Effector CD8-positive, alpha-beta T cell (primary cell): ENCODE data around the gene CNGA1.
"Not testable (repeated sequence)": the region's sequence is repeated elsewhere in the genome, so short reads cannot be mapped to it uniquely, and the experiment has no call there.

Experiments
- DNase-seq: peaks from one replicate; lab custom pipeline; 2025; lab: John Stamatoyannopoulos, UW

The CNGA1 gene

DNA sequence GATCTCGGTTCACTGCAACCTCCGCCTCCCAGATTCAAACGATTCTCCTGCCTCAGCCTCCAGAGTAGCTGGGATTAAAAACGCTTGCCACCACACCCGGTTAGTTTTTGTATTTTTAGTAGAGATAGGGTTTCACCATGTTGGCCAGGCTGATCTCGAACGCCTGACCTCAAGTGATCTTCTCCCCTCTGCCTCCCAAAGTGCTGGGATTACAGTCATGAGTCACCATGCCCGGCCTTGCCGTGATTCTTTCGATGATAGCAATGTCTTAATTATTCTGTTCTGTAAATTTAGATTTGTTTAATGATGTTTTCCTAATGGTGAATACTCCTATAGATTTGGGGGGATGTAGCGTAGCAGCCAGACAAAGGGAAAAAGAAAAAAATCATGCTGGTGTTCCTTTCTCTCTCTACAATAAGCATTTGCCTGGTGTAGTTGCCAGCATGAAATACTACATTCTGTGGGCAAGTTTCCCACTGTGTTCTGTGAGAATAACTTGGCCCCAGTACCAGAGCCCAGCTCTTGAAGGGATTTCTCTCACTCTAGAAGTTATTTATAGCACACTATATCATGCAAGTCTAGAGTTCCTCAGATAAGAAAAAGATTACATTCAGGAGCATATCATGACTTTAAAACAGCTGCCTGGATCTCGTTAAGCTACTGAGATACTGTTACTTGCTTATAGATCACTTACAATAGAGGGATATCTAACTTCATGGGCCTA, 15.5 kb upstream of the CNGA1 start:
- DNase-seq: no peak

- DNase-seq: no peak
Measured at GRCh38 chr4:48030470-48030869, 14.0 kb upstream of the CNGA1 start.

- DNase-seq: no peak
Measured at GRCh38 chr4:48028696-48029095, 12.2 kb upstream of the CNGA1 start.

GRCh38 chr4:48027653-48028052, 11.2 kb upstream of the CNGA1 start:
- no peak for DNase-seq

GRCh38 chr4:48025005-48025404, 8.5 kb upstream of the CNGA1 start:
- no peak for DNase-seq

DNA sequence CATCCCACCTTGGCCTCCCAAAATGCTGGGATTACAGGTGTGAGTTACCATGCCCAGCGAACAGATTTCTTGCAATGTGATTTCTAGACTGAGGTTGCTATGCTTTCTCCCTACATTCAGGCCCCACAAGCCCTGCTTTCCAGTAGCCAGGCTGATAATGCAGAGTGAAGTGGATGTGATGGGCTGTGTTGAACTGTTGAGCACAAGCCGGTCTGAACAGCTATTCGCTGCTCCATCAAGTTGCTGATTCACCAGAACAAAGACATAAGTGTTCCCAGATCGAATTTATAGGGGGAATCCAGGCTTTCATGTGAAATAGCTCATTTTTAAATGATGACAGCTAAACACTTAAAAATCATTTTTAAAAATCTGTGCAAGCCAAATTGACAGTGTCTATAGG, 8.0 kb upstream of the CNGA1 start:
- no peak for DNase-seq

DNA sequence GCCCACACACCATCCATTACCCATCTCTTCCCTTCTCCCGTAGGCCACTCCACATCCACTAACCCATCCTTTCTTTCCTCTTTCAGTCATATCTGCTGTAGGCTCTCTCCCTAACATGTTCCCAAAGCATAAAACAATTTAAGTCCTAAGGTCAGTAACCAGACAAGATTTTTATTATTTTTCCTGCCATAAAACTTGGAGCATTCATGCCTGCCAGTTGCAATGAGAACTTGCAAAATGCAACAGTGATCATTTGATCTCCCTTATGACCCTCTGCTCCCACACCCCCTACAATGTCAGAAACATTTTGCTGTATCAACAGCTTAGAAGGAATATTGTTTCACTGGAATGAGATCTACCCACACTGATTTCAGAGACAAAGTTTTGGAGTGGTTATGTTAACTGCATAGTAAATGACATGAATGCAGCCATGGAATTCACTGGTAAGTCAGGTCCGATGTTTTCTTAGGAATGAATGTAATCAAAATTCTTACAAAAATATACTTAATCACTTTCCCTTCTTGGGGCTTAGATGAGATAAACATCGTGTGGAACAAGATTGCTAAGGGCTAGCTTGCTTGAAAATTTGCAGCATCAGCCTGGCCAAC, 5.8 kb upstream of the CNGA1 start:
- no peak for DNase-seq

- DNase-seq: no peak
Measured at GRCh38 chr4:48021100-48021499, 4.6 kb upstream of the CNGA1 start.

DNA sequence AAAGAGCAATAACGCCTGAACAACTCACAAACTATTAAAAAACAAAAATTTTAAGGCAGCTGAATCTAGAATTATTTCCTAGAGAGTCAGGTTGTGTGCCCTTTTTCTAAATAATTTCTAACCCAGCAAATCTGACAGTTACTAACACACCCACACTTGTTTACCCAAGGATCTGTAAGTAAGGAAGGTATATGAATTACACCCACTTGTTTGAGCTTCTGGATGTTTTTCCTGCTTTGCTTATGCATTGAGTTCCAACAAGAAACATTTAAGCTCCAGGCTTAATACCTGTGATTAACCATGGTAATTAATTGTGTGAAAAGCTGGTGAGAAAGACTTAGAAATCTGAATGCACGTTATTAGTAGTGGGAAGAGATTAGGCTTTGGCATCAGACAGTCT, 1.6 kb upstream of the CNGA1 start:
- DNase-seq: no peak

DNA sequence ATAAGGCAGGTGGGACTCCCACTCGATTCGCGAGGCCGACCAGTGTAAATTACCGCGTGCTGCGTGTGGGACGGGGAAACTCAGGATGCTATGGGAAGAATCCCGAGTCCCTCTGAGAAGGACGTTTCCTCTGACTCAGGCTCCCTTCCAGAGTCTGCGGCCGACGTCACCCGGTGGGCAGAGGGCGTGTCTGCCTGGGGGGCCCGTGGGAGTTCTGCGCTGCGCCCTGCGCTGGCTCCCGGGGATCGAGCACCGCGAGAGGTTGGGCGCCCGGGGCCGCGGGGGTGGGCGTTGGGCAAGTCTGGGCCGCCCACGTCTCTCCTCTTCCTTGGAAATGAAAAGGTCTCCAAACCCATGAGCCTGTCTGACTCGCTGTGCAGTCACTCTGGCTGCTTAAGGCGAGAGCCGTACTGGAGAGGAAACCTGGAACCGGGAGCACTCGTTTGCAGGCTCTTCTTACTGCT, 659 bp upstream of the CNGA1 start:
- DNase-seq: peak; percentile 29

DNA sequence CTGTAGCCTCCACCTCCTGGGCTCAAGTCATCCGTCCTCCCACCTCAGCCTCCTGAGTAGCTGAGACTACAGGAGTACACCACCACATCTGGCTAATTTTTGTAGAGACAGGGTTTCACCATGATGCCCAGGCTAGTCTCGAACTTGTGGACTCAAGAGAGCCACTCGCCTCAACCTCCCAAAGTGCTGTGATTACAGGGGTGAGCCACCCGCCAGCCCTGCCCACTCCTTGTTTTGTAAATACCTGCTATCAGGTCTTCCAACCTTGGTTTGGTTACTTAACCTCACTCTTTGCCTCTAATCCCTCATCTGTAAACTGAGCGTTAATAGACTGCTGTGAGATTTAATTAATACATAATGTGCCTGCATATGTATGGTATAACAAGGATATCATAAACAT, 803 bp downstream of the CNGA1 start:
- no peak for DNase-seq

DNA sequence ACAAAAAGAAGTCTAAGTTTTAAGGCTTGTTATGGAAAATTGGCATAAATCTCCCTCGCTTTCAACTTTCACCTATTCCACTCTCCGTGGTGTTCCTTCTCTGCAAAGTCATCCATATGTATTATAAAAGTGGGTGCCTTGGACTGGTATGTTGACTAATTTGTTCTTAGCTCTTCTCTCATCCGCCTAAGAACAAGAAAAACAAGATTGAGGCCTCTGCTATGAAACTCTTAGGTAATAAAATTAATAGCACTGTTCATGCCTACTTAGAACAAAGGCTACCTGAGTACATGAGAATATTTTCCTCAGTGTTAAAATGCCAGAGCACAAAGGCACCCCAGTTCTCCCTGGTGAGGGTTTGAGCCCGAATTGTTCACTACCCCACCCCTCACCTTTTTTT, 1.3 kb downstream of the CNGA1 start:
- no peak for DNase-seq

DNA sequence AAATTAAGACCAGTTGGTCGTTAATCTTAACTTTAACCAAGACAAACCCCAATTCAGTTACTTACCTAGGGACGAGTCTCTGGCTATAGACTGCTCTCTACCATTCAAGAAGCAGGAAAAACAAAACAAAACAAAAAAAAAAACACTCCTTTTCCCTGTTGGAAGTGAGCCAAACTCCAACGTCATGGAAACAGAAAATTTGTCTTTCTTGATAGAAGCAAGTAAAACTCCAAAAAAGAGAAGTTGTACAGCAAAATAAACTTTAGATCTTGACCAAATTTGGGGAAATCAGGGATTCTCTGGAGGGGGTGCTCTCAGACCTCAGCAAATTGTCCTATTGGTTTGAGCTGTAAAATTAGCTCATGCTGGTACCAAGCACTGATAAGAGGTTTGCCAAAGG, 3.7 kb downstream of the CNGA1 start:
- DNase-seq: no peak

GRCh38 chr4:48011722-48012121, 4.8 kb downstream of the CNGA1 start:
- DNase-seq: no peak

GRCh38 chr4:48010906-48011305, 5.6 kb downstream of the CNGA1 start:
- DNase-seq: not testable (repeated sequence)

- DNase-seq: no peak
Measured at GRCh38 chr4:48008021-48008596, 8.4 kb downstream of the CNGA1 start.

GRCh38 chr4:48005781-48006180, 10.7 kb downstream of the CNGA1 start:
- DNase-seq: no peak

- DNase-seq: peak; percentile 1
Measured at GRCh38 chr4:48003568-48003967, 12.9 kb downstream of the CNGA1 start.

- no peak for DNase-seq
Measured at GRCh38 chr4:48002267-48002666, 14.2 kb downstream of the CNGA1 start.

GRCh38 chr4:47996021-47996420, 20.5 kb downstream of the CNGA1 start:
- DNase-seq: no peak

- DNase-seq: not testable (repeated sequence)
Measured at GRCh38 chr4:47992475-47992874, 24.0 kb downstream of the CNGA1 start.

DNA sequence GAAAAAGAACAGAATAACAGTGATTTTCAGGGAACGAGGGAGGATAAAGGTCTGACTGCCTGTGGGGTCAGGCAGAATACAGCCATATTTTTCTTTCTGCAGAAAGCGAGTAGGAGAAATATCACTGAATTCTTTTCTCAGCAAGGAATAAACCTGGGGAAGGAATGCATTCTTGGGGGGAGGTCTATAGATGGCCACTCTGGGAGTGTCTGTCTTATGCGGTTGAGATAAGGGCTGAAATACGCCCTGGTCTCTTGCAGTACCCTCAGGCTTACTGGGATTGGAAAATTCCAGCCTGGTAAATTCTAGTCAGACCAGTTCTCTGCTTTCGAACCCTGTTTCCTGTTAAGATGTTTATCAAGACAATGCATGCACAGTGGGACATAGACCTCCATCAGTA, 26.3 kb downstream of the CNGA1 start:
- no peak for DNase-seq

DNA sequence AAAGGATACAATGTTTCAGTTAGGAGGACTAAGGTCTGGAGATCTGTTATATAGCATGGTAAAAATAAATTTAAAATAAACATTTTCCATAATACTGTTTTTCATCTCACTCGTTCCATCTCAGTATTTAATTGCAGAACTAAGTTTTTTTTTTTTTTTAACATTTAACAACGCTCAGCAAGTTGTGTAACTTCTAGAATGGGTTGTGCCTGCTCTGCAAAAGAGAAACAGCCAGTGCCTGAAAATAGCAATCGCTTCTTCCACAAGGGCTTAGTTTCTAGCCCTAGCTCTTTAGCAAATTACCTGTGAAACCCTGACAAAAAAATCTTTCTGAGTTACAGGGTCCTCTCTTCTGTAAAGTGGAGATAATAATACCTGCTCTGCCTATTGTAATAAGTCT, 41.9 kb downstream of the CNGA1 start:
- DNase-seq: no peak
